Measurements from ENCODE around the gene PRPF19. TPM values are rescaled to one million over a fixed set of nuclear protein-coding genes. Genes with fewer than 3 reads are reported as not detected.

The PRPF19 gene
- total RNA-seq, 1 donor from 2014 or later, result 70.6 TPM

DNA sequence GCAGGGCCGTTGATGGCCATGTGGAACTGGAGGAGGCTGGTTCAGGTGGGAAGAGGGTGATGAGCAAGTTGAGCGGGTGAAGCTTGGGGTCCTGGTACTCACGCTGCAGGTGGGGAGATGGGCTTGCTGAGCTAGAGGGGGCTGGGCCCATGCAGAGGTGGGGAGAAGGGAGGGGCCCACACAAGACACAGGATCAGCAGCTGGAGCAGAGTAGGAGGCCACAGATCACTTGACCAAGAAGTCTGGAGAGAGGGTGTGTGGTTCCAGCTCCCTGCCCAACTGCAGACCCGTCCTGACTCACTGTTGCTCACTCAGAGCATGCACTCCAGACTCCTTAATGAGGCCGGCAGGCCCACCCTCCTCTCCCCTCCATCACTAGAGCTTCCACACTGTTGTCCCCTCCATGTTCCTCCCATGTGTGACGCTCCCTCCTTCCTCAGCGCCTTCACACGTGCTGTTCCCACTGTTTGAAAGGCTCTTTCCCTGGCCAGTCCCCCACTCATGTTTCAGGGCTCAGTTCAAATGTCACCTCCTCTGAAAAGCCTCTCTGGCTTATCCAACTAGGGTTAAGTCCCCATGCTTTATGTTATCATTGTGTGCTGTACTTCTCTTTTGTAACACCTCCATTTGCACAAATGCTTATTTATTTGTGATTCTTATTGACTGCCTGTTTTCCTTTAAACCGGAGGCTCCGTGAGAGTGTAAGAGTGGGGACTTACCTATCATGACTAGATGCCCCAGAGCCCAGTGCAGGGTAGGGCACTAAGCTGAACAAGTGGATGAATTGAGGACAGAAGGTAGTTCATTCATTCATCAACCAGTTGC lies 62.1 kb downstream of the PRPF19 start:
- no peak for DNase-seq (ENCODE audit: low spot score)

DNA sequence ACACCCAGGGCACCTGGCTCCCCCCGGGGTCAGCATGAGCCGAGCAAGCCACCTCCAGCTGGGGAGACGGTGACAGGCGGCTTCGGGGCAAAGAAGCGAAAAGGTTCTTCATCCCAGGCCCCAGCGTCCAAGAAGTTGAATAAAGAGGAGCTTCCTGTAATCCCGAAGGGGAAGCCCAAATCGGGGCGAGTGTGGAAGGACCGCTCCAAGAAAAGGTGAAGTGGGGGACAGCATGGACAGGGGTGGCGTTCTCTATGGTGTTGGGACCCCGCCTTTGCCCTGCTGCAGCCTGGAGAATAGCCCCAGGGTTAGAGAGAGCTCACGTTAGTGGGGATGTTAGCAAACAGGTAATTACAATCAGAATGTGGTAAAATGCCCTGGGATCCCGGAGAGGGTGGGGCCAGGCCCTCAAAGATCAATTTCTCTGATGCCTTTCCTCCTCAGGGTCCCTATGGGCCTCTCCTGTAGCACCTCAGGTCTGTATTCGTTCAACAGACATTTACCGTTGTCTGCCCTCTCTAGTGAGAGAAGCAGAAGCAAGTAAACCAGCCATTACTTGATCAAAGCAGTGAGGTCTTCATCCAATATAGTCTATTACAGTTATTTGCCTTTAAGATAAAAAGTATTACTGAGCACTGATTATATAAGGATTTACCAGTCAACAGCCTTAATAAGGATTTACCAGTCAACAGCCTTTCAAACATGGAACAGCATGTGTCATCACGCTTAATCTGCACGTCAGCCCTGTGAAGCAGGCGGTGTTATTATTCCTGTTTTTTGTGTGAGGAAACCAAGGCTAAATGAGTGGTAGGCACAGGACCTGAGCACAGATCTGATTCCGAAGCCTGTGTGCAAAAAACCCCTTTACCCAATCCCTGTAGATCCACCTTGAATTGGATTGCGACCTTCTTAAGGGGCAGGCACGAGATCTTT lies 63.5 kb downstream of the PRPF19 start:
- DNase-seq (ENCODE audit: low spot score), result no peak

- DNase-seq (ENCODE audit: low spot score), result peak; percentile 96
Measured at GRCh38 chr11:60841797-60842667, 64.4 kb downstream of the PRPF19 start, which contains the start of gene CCDC86. CCDC86 (plus strand) TSS chr11:60842113; CDS start chr11:60842125, 12 bp downstream.

Other genes starting within 250 kb of the PRPF19 start
- gene MS4A8, start 207.0 kb downstream of the PRPF19 start, total RNA-seq, result 61.4 TPM
- gene MS4A18, start 181.9 kb downstream of the PRPF19 start, total RNA-seq, result not detected
- gene MS4A15, start 149.7 kb downstream of the PRPF19 start, total RNA-seq, result not detected
- not detected for gene MS4A10, start 121.3 kb downstream of the PRPF19 start, total RNA-seq
- 13.0 TPM for gene CCDC86, start 64.5 kb downstream of the PRPF19 start, total RNA-seq
- 0.83 TPM for gene PTGDR2, start 50.6 kb downstream of the PRPF19 start, total RNA-seq
- 0.17 TPM for gene ZP1, start 39.0 kb downstream of the PRPF19 start, total RNA-seq
- 103 TPM for gene TMEM109, start 7.6 kb upstream of the PRPF19 start, total RNA-seq
- 18.5 TPM for gene TMEM132A, start 17.9 kb upstream of the PRPF19 start, total RNA-seq
- 23.2 TPM for gene SLC15A3, start 45.6 kb upstream of the PRPF19 start, total RNA-seq
- 5.3 TPM for gene CD6, start 65.1 kb upstream of the PRPF19 start, total RNA-seq
- gene CD5, start 195.9 kb upstream of the PRPF19 start, total RNA-seq, result 3.5 TPM